Panc1 (cell line): ENCODE measurements around the gene ANXA3. TPM values are rescaled to one million over a fixed set of nuclear protein-coding genes. Genes with fewer than 3 reads are reported as not detected.
"Not testable (repeated sequence)": the region's sequence is repeated elsewhere in the genome, so short reads cannot be mapped to it uniquely, and the experiment has no call there.

ENCODE experiments used
- ATAC-seq: fragments of 200-7000 bp; cut with Tn5 transposase; 2 replicates; pipeline ENCODE4 v1.9.1; 2020; ENCODE audit warnings: mild to moderate bottlenecking, moderate library complexity
- Bru-seq: library from RNA; stranded (reverse); fragments of 400-500 nt; gene quantifications from one replicate; lab custom pipeline; 2021; lab: Mats Ljungman, UMichigan
- BruChase-seq, 2 experiments: library from RNA; stranded (reverse); fragments of 400-500 nt; gene quantifications; one replicate each; lab custom pipeline; 2021; lab: Mats Ljungman, UMichigan
- BruUV-seq: library from RNA; stranded (reverse); fragments of 400-500 nt; replicated peaks from 2 replicates; lab custom pipeline; 2021; lab: Mats Ljungman, UMichigan
- CTCF ChIA-PET: fragments of 300-600 bp; sonication (Branson Sonifier 250); formaldehyde crosslinking; loops from one replicate; lab custom pipeline; 2022; ENCODE audit warnings: antibody characterized with exemption; lab: Charles Lee
- POLR2A ChIA-PET: fragments of 300-600 bp; sonication (Branson Sonifier 250); formaldehyde crosslinking; loops from one replicate; lab custom pipeline; 2022; ENCODE audit warnings: antibody characterized with exemption; lab: Charles Lee
- DNase-seq: peaks from one replicate; pipeline ENCODE4 v3.0.0-alpha.2; 2010; ENCODE audit warnings: low read depth, low spot score
- H3K27ac ChIP-seq: 2 replicates; pipeline ENCODE4 v1.5.1; 2011; ENCODE audit warnings: mild to moderate bottlenecking, low read length, inconsistent platforms
- H3K27me3 ChIP-seq: fragments of 200-500 bp; sonication (Bioruptor generic); 2 replicates; pipeline ENCODE4 v1.6.0; 2014; ENCODE audit warnings: low read length, inconsistent platforms; ENCODE audit not compliant: control insufficient read depth, insufficient read depth
- H3K36me3 ChIP-seq: fragments of 200-500 bp; sonication (Bioruptor generic); 2 replicates; pipeline ENCODE4 v1.5.1; 2014; ENCODE audit warnings: inconsistent platforms, mild to moderate bottlenecking, low read length, moderate library complexity; ENCODE audit not compliant: control insufficient read depth, insufficient read depth
- H3K4me1 ChIP-seq: 2 replicates; pipeline ENCODE4 v1.5.1; 2011; ENCODE audit warnings: inconsistent platforms, mild to moderate bottlenecking, low read length, moderate library complexity; ENCODE audit not compliant: control insufficient read depth, insufficient read depth
- H3K4me3 ChIP-seq, 2 experiments: 2 replicates each; pipeline ENCODE4 v1.5.1; 2011 to 2012; ENCODE audit warnings: low read depth in 2 of 2, low read length in 2 of 2, mild to moderate bottlenecking in 2 of 2, inconsistent platforms in 1 of 2, moderate library complexity in 1 of 2
- H3K9me3 ChIP-seq: fragments of 200-500 bp; sonication (Bioruptor generic); 2 replicates; pipeline ENCODE4 v1.5.1; 2014; ENCODE audit warnings: low read depth, mild to moderate bottlenecking, inconsistent platforms, low read length, moderate library complexity; ENCODE audit not compliant: control insufficient read depth, insufficient read depth
- CTCF ChIP-seq: fragments of 450-650 bp; IDR thresholded peaks from 2 replicates; pipeline ENCODE4 v1.5.1; 2017; ENCODE audit warnings: mild to moderate bottlenecking
- POLR2AphosphoS5 ChIP-seq: IDR thresholded peaks from 2 replicates; pipeline ENCODE4 v1.6.1; 2012; ENCODE audit warnings: mild to moderate bottlenecking, low read depth, low read length, moderate library complexity
- REST ChIP-seq, 2 experiments: IDR thresholded peaks; 2 replicates each; pipeline ENCODE4 v1.6.1; 2011 to 2012; ENCODE audit warnings: low read depth in 2 of 2, control low read depth in 1 of 2, low read length in 1 of 2, mild to moderate bottlenecking in 1 of 2, moderate library complexity in 1 of 2; ENCODE audit not compliant: insufficient read depth in 1 of 2
- SIN3A ChIP-seq: IDR thresholded peaks from 2 replicates; pipeline ENCODE4 v1.6.1; 2012; ENCODE audit warnings: low read depth, mild to moderate bottlenecking, low read length, moderate library complexity, borderline replicate concordance; ENCODE audit not compliant: insufficient read depth
- TCF7L2 ChIP-seq: IDR thresholded peaks from 2 replicates; pipeline ENCODE4 v1.6.1; 2011; ENCODE audit warnings: mild to moderate bottlenecking, low read depth, low read length, inconsistent platforms
- in situ Hi-C: cut with HindIII; loops from 2 replicates; pipeline ENCODE4 v1.10.0; 2016; ENCODE audit warnings: low sequenced_read_pairs, low pct_unique_long_range_greater_than_20kb
- intact Hi-C: fragments of 100-400 bp; cut with micrococcal nuclease; formaldehyde crosslinking; loops from one replicate; pipeline ENCODE4 v1.10.0; 2022; ENCODE audit not compliant: unreplicated experiment
- long read RNA-seq: library from polyadenylated mRNA; unstranded; transcript quantifications from one replicate; pipeline ENCODE4 v2.0.0, GENCODE V29; 2021; ENCODE audit not compliant: unreplicated experiment
- polyA plus RNA-seq: library from polyadenylated mRNA; unstranded; fragments of >200 nt; gene quantifications from one replicate; pipeline ENCODE4 v1.2.1, GENCODE V29; 2012; ENCODE audit warnings: missing spikeins; ENCODE audit not compliant: insufficient read length
- total RNA-seq: library from RNA; stranded (reverse); gene quantifications from one replicate; pipeline ENCODE4 v1.2.1, GENCODE V29; 2021; ENCODE audit not compliant: unreplicated experiment

The ANXA3 gene
- 1.5 TPM for total RNA-seq
- polyA plus RNA-seq, result 0.75 TPM
- Bru-seq, nascent RNA, result percentile 21 among the genes with signal in this experiment
- BruChase-seq, experiment 1, labeled RNA remaining after a 2-hour chase, result percentile 17 among the genes with signal in this experiment
- BruChase-seq, experiment 2, labeled RNA remaining after a 6-hour chase, result percentile 19 among the genes with signal in this experiment
- long read RNA-seq, partial matches to known transcripts, result 0 of 3 reads
- long read RNA-seq, other reads (novel, unspliced or antisense), result 1 of 3 reads

GRCh38 chr4:78551420-78552351, at the start of gene ANXA3:
TSS of gene ANXA3 (plus strand) at chr4:78551770. CDS start at chr4:78554474, 2,704 bp downstream.
- Histone ChIP-seq H3K36me3 (no peaks in the 10 kb centered on the region; the same call in 1 of the 2 replicates), H3K4me3 (peak within 1 kb of the TSS; percentile 35 to 43)
- no TSS peak for BruUV-seq

GRCh38 chr4:78506260-78506659, 45.3 kb upstream of the ANXA3 start:
- CTCF ChIA-PET, in situ Hi-C loops: not testable (repeated sequence)

More at GRCh38 chr4:78551420-78552351, at the start of gene ANXA3:
- Histone ChIP-seq H3K27ac (no peak within 1 kb of the TSS), H3K27me3 (peaks cover 10% of the 10 kb centered on the region), H3K4me1 (no peaks in the 10 kb centered on the region), H3K9me3 (no peaks in the 10 kb centered on the region)
- ChIA-PET POLR2A (no interaction called here), CTCF (no interaction called here)
- ATAC-seq, result peak; percentile 63; the same call in 1 of the 2 replicates
- intact Hi-C loops, result no loop called here
- no peak for DNase-seq
- no peak for TF ChIP-seq CTCF
- TF ChIP-seq TCF7L2, result no peak
- no peak for TF ChIP-seq SIN3A
- no peak for TF ChIP-seq POLR2AphosphoS5
- no peak for TF ChIP-seq REST (IDR thresholded peaks at IDR 0.05; ENCODE audit: insufficient read depth in 1 of 2, low read depth in 2 of 2, low read length in 1 of 2)
- in situ Hi-C loops, result no loop called here

More at GRCh38 chr4:78506260-78506659, 45.3 kb upstream of the ANXA3 start:
- H3K4me1 ChIP-seq, BruUV-seq, intact Hi-C loops, POLR2A ChIA-PET, H3K27ac ChIP-seq, DNase-seq, H3K36me3 ChIP-seq, H3K9me3 ChIP-seq, H3K27me3 ChIP-seq, ATAC-seq, H3K4me3 ChIP-seq: not testable (repeated sequence)
